Esophagus squamous epithelium (tissue), 5 donors: ENCODE measurements around the gene INHA. TPM values are rescaled to one million over a fixed set of nuclear protein-coding genes. Genes with fewer than 3 reads are reported as not detected.

ENCODE experiments used
- DNase-seq: peaks from one replicate; lab custom pipeline; 2025; lab: John Stamatoyannopoulos, UW
- H3K27ac ChIP-seq, 4 donors: fragments of 200-600 bp; sonication (generic); one replicate each; pipeline ENCODE4 v1.5.1; 2016 to 2019; ENCODE audit warnings: mild to moderate bottlenecking in 1 of 4
- H3K27me3 ChIP-seq, 4 donors: fragments of 200-600 bp; sonication (generic); 1 replicate in 3 of 4; 2 replicates in 1 of 4; pipeline versions ENCODE4 v1.5.1 to v1.6.0; 2017 to 2021; ENCODE audit warnings: antibody characterized with exemption in 1 of 4
- H3K36me3 ChIP-seq, 3 donors: fragments of 200-600 bp; sonication (generic); one replicate each; pipeline ENCODE4 v1.5.1; 2016 to 2019
- H3K4me1 ChIP-seq, 3 donors: fragments of 200-600 bp; sonication (generic); one replicate each; pipeline ENCODE4 v1.5.1; 2017 to 2019
- H3K4me3 ChIP-seq, 4 donors: fragments of 200-600 bp; sonication (generic); 1 replicate in 3 of 4; 2 replicates in 1 of 4; pipeline ENCODE4 v1.5.1; 2016 to 2019; ENCODE audit warnings: mild to moderate bottlenecking in 2 of 4, moderate library complexity in 1 of 4
- H3K9me3 ChIP-seq, 3 donors: fragments of 200-600 bp; sonication (generic); one replicate each; pipeline ENCODE4 v1.5.1; 2016 to 2019
- POLR2A ChIP-seq, 4 donors: fragments of 450-650 bp; IDR thresholded peaks; one replicate each; pipeline ENCODE4 v1.6.1; 2017; ENCODE audit warnings: antibody characterized with exemption in 4 of 4, mild to moderate bottlenecking in 4 of 4, moderate library complexity in 3 of 4
- WGBS, 2 donors: methylation state at CpG; one replicate each; pipeline ENCODE4 v1.1.5; 2018; 5-methylcytosine and 5-hydroxymethylcytosine counted together
- intact Hi-C: fragments of 100-400 bp; cut with DNase I; formaldehyde crosslinking; loops from one replicate; pipeline ENCODE4 v1.15.0; 2022
- total RNA-seq, 4 donors: library from RNA; depleted of rRNA; stranded (reverse); fragments of >200 nt; gene quantifications; one replicate each; pipeline ENCODE4 v1.1.0, GENCODE V29; 2016
- TF ChIP-seq, protein P1 (sequence below), 6 experiments: fragments of 450-650 bp in 4 of 6; fragments of 200-600 bp in 2 of 6; sonication (generic) in 2 of 6; IDR thresholded peaks; one replicate each; pipeline ENCODE4 v1.5.1; 2016 to 2019; ENCODE audit warnings: antibody characterized with exemption in 6 of 6, mild to moderate bottlenecking in 4 of 6, moderate library complexity in 4 of 6
- donor health status: DM: yes; HTN: yes; CAD: no.

The INHA gene
- total RNA-seq, 4 donors from 2014 or later = not detected

DNA sequence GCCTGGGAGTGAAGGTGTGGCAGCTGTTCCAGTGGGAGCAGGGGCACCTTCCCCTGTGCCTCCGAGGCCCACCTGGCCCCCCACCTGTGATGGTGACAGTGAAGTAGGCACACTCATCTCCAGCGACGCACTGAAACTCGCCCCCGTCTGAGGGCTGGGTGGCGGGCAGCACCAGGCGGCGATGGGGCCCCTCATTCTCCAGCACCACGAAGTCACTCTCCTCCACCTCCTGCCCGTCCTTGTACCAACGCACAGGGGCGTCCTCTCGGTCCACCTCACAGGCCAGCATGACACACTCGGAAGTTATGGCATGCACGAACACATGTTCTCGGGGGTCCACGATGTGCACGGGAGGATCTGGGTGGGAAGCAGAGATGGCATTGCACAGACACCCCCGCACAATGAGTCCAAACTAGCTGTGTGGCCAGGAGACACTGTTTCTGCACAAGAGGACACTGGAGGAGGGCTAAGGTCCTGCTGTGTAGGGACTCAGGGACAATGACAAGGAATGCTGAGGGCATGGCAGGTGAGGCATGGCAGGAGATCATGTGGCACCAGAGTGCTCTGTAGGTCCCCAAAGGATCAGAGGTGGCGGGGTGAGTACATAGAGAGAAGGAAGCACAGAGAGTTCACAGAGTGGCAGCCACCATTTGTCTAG, 8.7 kb upstream of the INHA start:
- WGBS, 2 donors = 89 to 95% methylated on average over 8 of the region's 20 CpGs
- no peak overlapping the region for H3K27ac ChIP-seq
- peaks cover 0 to 44% (median 0%) of the 10 kb centered on the region in 3 donors for H3K36me3 ChIP-seq
- peaks cover 0 to 7% (median 0%) of the 10 kb centered on the region in 3 donors for H3K4me1 ChIP-seq
- DNase-seq = no peak
- TF ChIP-seq, protein P1, sequence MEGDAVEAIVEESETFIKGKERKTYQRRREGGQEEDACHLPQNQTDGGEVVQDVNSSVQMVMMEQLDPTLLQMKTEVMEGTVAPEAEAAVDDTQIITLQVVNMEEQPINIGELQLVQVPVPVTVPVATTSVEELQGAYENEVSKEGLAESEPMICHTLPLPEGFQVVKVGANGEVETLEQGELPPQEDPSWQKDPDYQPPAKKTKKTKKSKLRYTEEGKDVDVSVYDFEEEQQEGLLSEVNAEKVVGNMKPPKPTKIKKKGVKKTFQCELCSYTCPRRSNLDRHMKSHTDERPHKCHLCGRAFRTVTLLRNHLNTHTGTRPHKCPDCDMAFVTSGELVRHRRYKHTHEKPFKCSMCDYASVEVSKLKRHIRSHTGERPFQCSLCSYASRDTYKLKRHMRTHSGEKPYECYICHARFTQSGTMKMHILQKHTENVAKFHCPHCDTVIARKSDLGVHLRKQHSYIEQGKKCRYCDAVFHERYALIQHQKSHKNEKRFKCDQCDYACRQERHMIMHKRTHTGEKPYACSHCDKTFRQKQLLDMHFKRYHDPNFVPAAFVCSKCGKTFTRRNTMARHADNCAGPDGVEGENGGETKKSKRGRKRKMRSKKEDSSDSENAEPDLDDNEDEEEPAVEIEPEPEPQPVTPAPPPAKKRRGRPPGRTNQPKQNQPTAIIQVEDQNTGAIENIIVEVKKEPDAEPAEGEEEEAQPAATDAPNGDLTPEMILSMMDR (IDR thresholded peaks at IDR 0.05) = no peak
- no peak for TF ChIP-seq POLR2A (IDR thresholded peaks at IDR 0.05)
- no peaks in the 10 kb centered on the region for H3K27me3 ChIP-seq
- no peak overlapping the region for H3K4me3 ChIP-seq
- intact Hi-C loops = no loop called here
- H3K9me3 ChIP-seq = no peaks in the 10 kb centered on the region

DNA sequence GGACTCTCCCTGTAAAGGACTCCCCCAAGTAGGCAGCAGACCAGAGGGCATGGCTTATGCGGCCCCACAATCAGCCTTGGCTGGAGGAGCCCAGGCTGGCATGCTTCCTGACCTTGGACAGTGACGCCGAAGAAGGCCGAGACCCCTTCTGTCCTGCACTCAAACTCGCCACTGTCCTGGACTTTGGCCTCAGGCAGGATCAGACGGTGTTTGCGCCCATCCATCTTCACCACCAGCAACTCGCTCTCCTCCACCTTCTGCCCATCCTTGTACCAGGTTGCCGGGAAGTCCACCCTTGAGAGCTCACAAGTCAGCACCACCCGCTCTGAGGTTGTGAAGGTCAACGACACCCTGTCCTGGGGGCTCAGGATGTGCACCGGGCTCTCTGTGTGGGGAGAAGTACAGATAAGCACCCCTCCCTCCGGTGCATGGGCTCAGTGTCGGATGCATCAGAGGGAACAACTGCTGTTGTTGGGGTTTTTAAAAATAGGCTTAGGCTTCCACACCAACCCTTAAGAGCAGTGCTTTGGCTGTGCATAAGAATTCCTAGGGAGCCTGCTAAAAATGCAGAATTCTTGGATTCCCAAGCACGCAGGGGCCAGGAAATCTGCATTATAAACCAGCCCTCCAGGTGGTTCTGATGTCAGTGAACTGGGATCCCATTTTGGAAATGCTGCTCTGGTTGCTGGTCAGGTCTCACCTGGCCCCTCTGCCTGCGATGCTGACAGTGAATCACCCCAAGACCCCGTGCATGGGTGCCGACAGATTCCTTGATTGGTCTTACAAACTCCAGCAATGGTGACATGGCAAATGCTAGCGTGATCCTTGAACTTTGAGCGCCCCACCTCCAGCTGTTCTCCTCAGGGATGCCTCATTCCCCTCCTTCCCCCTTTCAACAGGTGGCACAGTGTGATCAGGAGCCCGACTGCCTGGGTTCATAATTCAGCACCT, 6.7 kb upstream of the INHA start:
- no peak overlapping the region for H3K4me3 ChIP-seq
- intact Hi-C loops = no loop called here

DNA sequence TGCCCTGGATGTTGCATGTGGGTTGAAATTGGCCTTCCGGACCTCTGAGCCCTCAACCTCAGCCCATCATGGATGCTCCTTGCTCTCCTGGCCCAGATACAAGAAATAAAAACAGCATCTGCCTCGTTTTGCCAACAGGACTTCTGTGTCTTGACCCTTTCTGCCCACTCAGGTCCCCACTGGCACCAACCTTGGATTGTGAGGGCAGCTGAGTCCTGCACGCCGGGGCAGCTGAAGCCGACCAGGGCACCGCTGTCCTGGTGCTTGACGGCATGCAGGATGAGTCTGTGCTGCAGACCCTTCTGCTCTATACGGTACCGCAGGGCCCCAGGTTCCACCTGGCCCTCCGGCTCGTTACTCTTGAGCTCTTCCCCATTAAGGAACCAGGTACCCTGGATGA, 5.5 kb upstream of the INHA start:
- no peak overlapping the region for H3K27ac ChIP-seq
- no peak for DNase-seq
- 83% methylated on average over 8 of the region's 11 CpGs; no CpG with 5 or more reads in 1 of the 2 donors for WGBS, 2 donors
- peaks cover 0 to 44% (median 0%) of the 10 kb centered on the region in 3 donors for H3K36me3 ChIP-seq
- H3K4me3 ChIP-seq = no peak overlapping the region
- H3K4me1 ChIP-seq = peaks cover 7 to 23% (median 9%) of the 10 kb centered on the region in 3 donors
- no peak for TF ChIP-seq POLR2A (IDR thresholded peaks at IDR 0.05)
- TF ChIP-seq, protein P1 (IDR thresholded peaks at IDR 0.05) = no peak
- H3K9me3 ChIP-seq = no peaks in the 10 kb centered on the region
- intact Hi-C loops = no loop called here
- H3K27me3 ChIP-seq = peaks cover 0 to 16% (median 0%) of the 10 kb centered on the region in 4 donors

More for the DNA sequence above, 6.7 kb upstream of the INHA start:
- peaks cover 4 to 12% (median 6%) of the 10 kb centered on the region in 3 donors for H3K4me1 ChIP-seq
- no peaks in the 10 kb centered on the region for H3K9me3 ChIP-seq
- peaks cover 0 to 44% (median 0%) of the 10 kb centered on the region in 3 donors for H3K36me3 ChIP-seq
- TF ChIP-seq, protein P1 (IDR thresholded peaks at IDR 0.05) = no peak
- TF ChIP-seq POLR2A (IDR thresholded peaks at IDR 0.05) = no peak
- no peak overlapping the region for H3K27ac ChIP-seq
- no peak for DNase-seq
- peaks cover 0 to 7% (median 0%) of the 10 kb centered on the region in 4 donors for H3K27me3 ChIP-seq
- 84 to 88% methylated on average over 7 to 16 of the region's 21 CpGs for WGBS, 2 donors

DNA sequence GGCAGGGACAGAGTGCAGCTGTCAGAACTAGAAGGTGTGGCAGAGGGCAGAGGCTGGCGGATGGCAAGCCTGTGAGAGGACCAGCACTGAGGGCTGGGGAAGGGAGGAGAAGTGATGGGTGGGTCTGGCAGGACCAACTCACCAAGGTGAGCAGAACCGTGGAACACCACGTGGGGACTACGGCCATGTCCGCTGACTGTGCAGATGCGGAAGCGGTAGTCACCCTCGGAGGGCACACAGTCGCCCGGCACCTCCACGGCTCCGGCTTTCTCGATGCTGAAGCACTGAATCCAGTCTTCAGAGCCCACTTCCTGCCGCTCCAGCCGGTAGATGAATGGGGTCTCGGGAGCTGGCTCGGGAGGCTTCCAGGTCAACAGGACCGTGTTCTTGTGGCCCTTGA, 5.0 kb upstream of the INHA start:
- peaks cover 0 to 39% (median 0%) of the 10 kb centered on the region in 3 donors for H3K36me3 ChIP-seq
- DNase-seq = no peak
- peaks cover 0 to 19% (median 0%) of the 10 kb centered on the region in 4 donors for H3K27me3 ChIP-seq
- no peak overlapping the region for H3K27ac ChIP-seq
- intact Hi-C loops = no loop called here
- WGBS, 2 donors = 90 to 94% methylated on average over 9 to 14 of the region's 18 CpGs
- no peaks in the 10 kb centered on the region for H3K9me3 ChIP-seq
- peaks cover 8 to 27% (median 9%) of the 10 kb centered on the region in 3 donors for H3K4me1 ChIP-seq
- H3K4me3 ChIP-seq = no peak overlapping the region
- TF ChIP-seq POLR2A (IDR thresholded peaks at IDR 0.05) = no peak
- TF ChIP-seq, protein P1 (IDR thresholded peaks at IDR 0.05) = no peak
